Stimulated activated CD4-positive, alpha-beta T cell treated with anti-CD3 and anti-CD28 coated beads, Interleukin-1b, Interleukin-23, amount 100 ng/mL, for 48 hours (primary cell): Measurements from ENCODE around the gene TUBA8.
"Not testable (repeated sequence)": the region's sequence is repeated elsewhere in the genome, so short reads cannot be mapped to it uniquely, and the experiment has no call there.

Source experiments
- DNase-seq: peaks from one replicate; pipeline ENCODE4 v3.0.0-alpha.2; 2020

The TUBA8 gene

GRCh38 chr22:18110194-18110953 is at the start of gene TUBA8:
TSS of gene TUBA8 (plus strand) at chr22:18110809. CDS start at chr22:18110866, 57 bp downstream.
- peak; percentile 32 for DNase-seq

GRCh38 chr22:18062421-18062820 is 48.2 kb upstream of the TUBA8 start:
- DNase-seq: no peak

GRCh38 chr22:18063306-18063705 is 47.3 kb upstream of the TUBA8 start:
- no peak for DNase-seq

GRCh38 chr22:18063715-18064114 is 46.9 kb upstream of the TUBA8 start:
- DNase-seq: not testable (repeated sequence)

GRCh38 chr22:18064636-18065035 is 46.0 kb upstream of the TUBA8 start:
- no peak for DNase-seq

GRCh38 chr22:18065256-18065655 is 45.4 kb upstream of the TUBA8 start:
- DNase-seq: no peak

GRCh38 chr22:18066181-18066859 is 44.3 kb upstream of the TUBA8 start:
- no peak for DNase-seq

GRCh38 chr22:18067121-18067520 is 43.5 kb upstream of the TUBA8 start:
- no peak for DNase-seq

- no peak for DNase-seq
These were observed 42.9 kb upstream of the TUBA8 start for GRCh38 chr22:18067548-18068341.

GRCh38 chr22:18068381-18068988 is 42.1 kb upstream of the TUBA8 start:
- no peak for DNase-seq

- no peak for DNase-seq
These were observed 41.6 kb upstream of the TUBA8 start for GRCh38 chr22:18069041-18069440.

GRCh38 chr22:18070041-18070440 is 40.6 kb upstream of the TUBA8 start:
- no peak for DNase-seq

- no peak for DNase-seq
These were observed 39.9 kb upstream of the TUBA8 start for GRCh38 chr22:18070556-18071306.

- DNase-seq: not testable (repeated sequence)
These were observed 39.2 kb upstream of the TUBA8 start for GRCh38 chr22:18071307-18071967.

- DNase-seq: no peak
These were observed 38.7 kb upstream of the TUBA8 start for GRCh38 chr22:18071968-18072310.

- no peak for DNase-seq
These were observed 37.1 kb upstream of the TUBA8 start for GRCh38 chr22:18073467-18073866.

- DNase-seq: not testable (repeated sequence)
These were observed 36.7 kb upstream of the TUBA8 start for GRCh38 chr22:18073927-18074326.

GRCh38 chr22:18075101-18075719 is 35.4 kb upstream of the TUBA8 start:
- DNase-seq: no peak

- no peak for DNase-seq
These were observed 34.7 kb upstream of the TUBA8 start for GRCh38 chr22:18075720-18076497.

- DNase-seq: no peak
These were observed 33.4 kb upstream of the TUBA8 start for GRCh38 chr22:18077087-18077638.
